Calu3 (cell line): ENCODE measurements around the gene ZNF513. TPM values are rescaled to one million over a fixed set of nuclear protein-coding genes. Genes with fewer than 3 reads are reported as not detected.

Experiments used
- BruUV-seq: library from RNA; stranded (reverse); fragments of 400-500 nt; replicated peaks from 2 replicates; lab custom pipeline; 2021; lab: Mats Ljungman, UMichigan
- CTCF ChIA-PET: fragments of 300-600 bp; sonication (Branson Sonifier 250); formaldehyde crosslinking; loops from one replicate; lab custom pipeline; 2022; ENCODE audit warnings: antibody characterized with exemption; lab: Charles Lee
- DNase-seq: peaks from one replicate; pipeline ENCODE4 v3.0.0; 2022
- H3K27ac Mint-ChIP-seq: one replicate; pipeline ENCODE4 v1.8.0; 2022; ENCODE audit warnings: mixed read lengths; ENCODE audit not compliant: unreplicated experiment
- H3K27me3 Mint-ChIP-seq: one replicate; pipeline ENCODE4 v1.8.0; 2022; ENCODE audit warnings: mixed read lengths; ENCODE audit not compliant: unreplicated experiment
- H3K36me3 Mint-ChIP-seq: one replicate; pipeline ENCODE4 v1.8.0; 2022; ENCODE audit warnings: mild to moderate bottlenecking, moderate library complexity, mixed read lengths; ENCODE audit not compliant: insufficient read depth, unreplicated experiment
- H3K4me1 Mint-ChIP-seq: one replicate; pipeline ENCODE4 v1.8.0; 2022; ENCODE audit warnings: mild to moderate bottlenecking, low read depth, mixed read lengths; ENCODE audit not compliant: unreplicated experiment
- H3K4me3 Mint-ChIP-seq: one replicate; pipeline ENCODE4 v1.8.0; 2022; ENCODE audit warnings: mild to moderate bottlenecking, low read depth, moderate library complexity, mixed read lengths; ENCODE audit not compliant: unreplicated experiment
- H3K9me3 Mint-ChIP-seq: one replicate; pipeline ENCODE4 v1.8.0; 2022; ENCODE audit warnings: low read depth, mixed read lengths; ENCODE audit not compliant: unreplicated experiment
- CTCF ChIP-seq: fragments of 200-600 bp; IDR thresholded peaks from one replicate; pipeline ENCODE4 v1.8.0; 2022; ENCODE audit warnings: antibody characterized with exemption; ENCODE audit not compliant: unreplicated experiment
- intact Hi-C: fragments of 100-400 bp; cut with micrococcal nuclease; formaldehyde crosslinking; loops from one replicate; pipeline ENCODE4 v1.10.0; 2022; ENCODE audit not compliant: unreplicated experiment
- total RNA-seq: library from RNA; stranded (reverse); gene quantifications from 2 replicates; pipeline ENCODE4 v1.2.3, GENCODE V29; 2022

ZNF513 gene
- total RNA-seq, 1 experiment from 2014 or later, result 10.6 TPM

GRCh38 chr2:27416151-27416550 is 35.6 kb upstream of the ZNF513 start:
- CTCF ChIA-PET, result interaction anchor here (0.7 kb wide), 1 partner anchor 74 kb away, joined by 3 read pairs; no protein-coding TSS in a partner anchor
- intact Hi-C loops, result no loop called here
- Mint-ChIP-seq H3K27ac (no peak overlapping the region), H3K4me3 (no peak overlapping the region), H3K27me3 (no peaks in the 10 kb centered on the region), H3K4me1 (peaks cover 6% of the 10 kb centered on the region), H3K9me3 (peaks cover 3% of the 10 kb centered on the region), H3K36me3 (no peaks in the 10 kb centered on the region)
- no peak for TF ChIP-seq CTCF
- DNase-seq, result no peak
- no TSS peak for BruUV-seq

- Mint-ChIP-seq H3K9me3 (peaks cover 6% of the 10 kb centered on the region), H3K4me3 (no peak overlapping the region), H3K36me3 (peaks cover 24% of the 10 kb centered on the region), H3K27me3 (no peaks in the 10 kb centered on the region), H3K27ac (no peak overlapping the region), H3K4me1 (peaks cover 14% of the 10 kb centered on the region)
- intact Hi-C loops, result no loop called here
- CTCF ChIA-PET, result interaction anchor here (0.6 kb wide), 1 partner anchor 95 kb away, joined by 6 read pairs; no protein-coding TSS in a partner anchor
- no TSS peak for BruUV-seq
- DNase-seq, result no peak
- no peak for TF ChIP-seq CTCF
Measured at GRCh38 chr2:27412419-27413152, 32.1 kb upstream of the ZNF513 start.

- peak; percentile 98 for DNase-seq
- Mint-ChIP-seq H3K4me1 (peaks cover 26% of the 10 kb centered on the region), H3K27me3 (no peaks in the 10 kb centered on the region), H3K27ac (peak within 1 kb of the TSS; percentile 83), H3K36me3 (peaks cover 41% of the 10 kb centered on the region), H3K9me3 (peaks cover 6% of the 10 kb centered on the region), H3K4me3 (peak within 1 kb of the TSS; percentile 97)
- no peak for TF ChIP-seq CTCF
- BruUV-seq, result no TSS peak
- CTCF ChIA-PET, result interaction anchor here (0.7 to 3.0 kb wide), 3 partner anchors 19 to 374 kb away, joined by 3 to 18 read pairs (median 4); partner anchors contain the start of gene NRBP1
- intact Hi-C loops, result loop anchor here (5.0 to 10.0 kb wide), 2 partner anchors 33 to 215 kb away; partner anchors contain the start of genes CCDC121, GPN1 and KRTCAP3
Measured at GRCh38 chr2:27409321-27410073, 29.0 kb upstream of the ZNF513 start, which contains the start of gene PPM1G. PPM1G (minus strand) TSS chr2:27409591; CDS start chr2:27409422, 169 bp downstream.

GRCh38 chr2:27408601-27409320 is 28.2 kb upstream of the ZNF513 start:
- Mint-ChIP-seq H3K4me3 (peak overlapping the region; percentile 97), H3K9me3 (peaks cover 6% of the 10 kb centered on the region), H3K4me1 (peaks cover 26% of the 10 kb centered on the region), H3K27me3 (no peaks in the 10 kb centered on the region), H3K27ac (peak overlapping the region; percentile 60), H3K36me3 (peaks cover 46% of the 10 kb centered on the region)
- no peak for DNase-seq
- BruUV-seq, result TSS peak; percentile 58
- CTCF ChIA-PET, result interaction anchor here (0.6 to 3.0 kb wide), 5 partner anchors 20 to 375 kb away, joined by 3 to 18 read pairs (median 4); partner anchors contain the start of gene NRBP1
- TF ChIP-seq CTCF, result no peak
- intact Hi-C loops, result loop anchor here (5.0 to 10.0 kb wide), 2 partner anchors 34 to 216 kb away; partner anchors contain the start of genes CCDC121, GPN1 and KRTCAP3
